ENCODE data around the gene RNASEH2A.

The RNASEH2A gene

GRCh38 chr19:12773571-12773970 lies 32.8 kb upstream of the RNASEH2A start:
- no peaks in the 10 kb centered on the region for H3K36me3 ChIP-seq
- no peak overlapping the region for H3K4me3 ChIP-seq (ENCODE audit: low read depth in 1 of 2, low read length in 1 of 2)
- H3K4me1 ChIP-seq (ENCODE audit: control insufficient read depth in 1 of 2, insufficient read depth in 1 of 2, low read depth in 1 of 2, low read length in 1 of 2) = peaks cover 33 to 38% of the 10 kb centered on the region in 2 experiments

GRCh38 chr19:12774588-12775555 lies 31.5 kb upstream of the RNASEH2A start, which contains the start of gene HOOK2:
Gene HOOK2 (minus strand): TSS chr19:12775552. CDS start chr19:12775449, 103 bp downstream.
- TF ChIP-seq CTCF (IDR thresholded peaks at IDR 0.05) = no peak
- H3K27ac ChIP-seq = peak within 1 kb of the TSS; percentile 79

More at GRCh38 chr19:12773571-12773970, 32.8 kb upstream of the RNASEH2A start:
- no peak overlapping the region for H3K27ac ChIP-seq
- no peaks in the 10 kb centered on the region for H3K27me3 ChIP-seq
- no peaks in the 10 kb centered on the region for H3K9me3 ChIP-seq
- TF ChIP-seq CTCF (IDR thresholded peaks at IDR 0.05) = no peak

GRCh38 chr19:12777217-12778016 lies 29.0 kb upstream of the RNASEH2A start:
- H3K4me3 ChIP-seq (ENCODE audit: low read depth in 1 of 2, low read length in 1 of 2) = peak overlapping the region; percentile 69 to 98
- no peaks in the 10 kb centered on the region for H3K27me3 ChIP-seq
- H3K9me3 ChIP-seq = no peaks in the 10 kb centered on the region
- H3K27ac ChIP-seq = peak overlapping the region; percentile 95
- peaks cover 62 to 64% of the 10 kb centered on the region in 2 experiments for H3K4me1 ChIP-seq (ENCODE audit: control insufficient read depth in 1 of 2, insufficient read depth in 1 of 2, low read depth in 1 of 2, low read length in 1 of 2)
- no peaks in the 10 kb centered on the region for H3K36me3 ChIP-seq
- peak; percentile 98 for TF ChIP-seq CTCF (IDR thresholded peaks at IDR 0.05)

More at GRCh38 chr19:12774588-12775555, 31.5 kb upstream of the RNASEH2A start, which contains the start of gene HOOK2:
- H3K9me3 ChIP-seq = no peaks in the 10 kb centered on the region
- H3K4me3 ChIP-seq (ENCODE audit: low read depth in 1 of 2, low read length in 1 of 2) = peak within 1 kb of the TSS; percentile 80 to 86
- H3K4me1 ChIP-seq (ENCODE audit: control insufficient read depth in 1 of 2, insufficient read depth in 1 of 2, low read depth in 1 of 2, low read length in 1 of 2) = peaks cover 46 to 49% of the 10 kb centered on the region in 2 experiments
- H3K36me3 ChIP-seq = no peaks in the 10 kb centered on the region
- H3K27me3 ChIP-seq = no peaks in the 10 kb centered on the region

GRCh38 chr19:12778017-12778904 lies 28.1 kb upstream of the RNASEH2A start:
- peaks cover 71% of the 10 kb centered on the region in 2 experiments for H3K4me1 ChIP-seq (ENCODE audit: control insufficient read depth in 1 of 2, insufficient read depth in 1 of 2, low read depth in 1 of 2, low read length in 1 of 2)
- peak overlapping the region; percentile 95 for H3K27ac ChIP-seq
- peak overlapping the region; percentile 69 to 98 for H3K4me3 ChIP-seq (ENCODE audit: low read depth in 1 of 2, low read length in 1 of 2)
- H3K9me3 ChIP-seq = no peaks in the 10 kb centered on the region
- H3K27me3 ChIP-seq = no peaks in the 10 kb centered on the region
- no peak for TF ChIP-seq CTCF (IDR thresholded peaks at IDR 0.05)
- no peaks in the 10 kb centered on the region for H3K36me3 ChIP-seq

DNA sequence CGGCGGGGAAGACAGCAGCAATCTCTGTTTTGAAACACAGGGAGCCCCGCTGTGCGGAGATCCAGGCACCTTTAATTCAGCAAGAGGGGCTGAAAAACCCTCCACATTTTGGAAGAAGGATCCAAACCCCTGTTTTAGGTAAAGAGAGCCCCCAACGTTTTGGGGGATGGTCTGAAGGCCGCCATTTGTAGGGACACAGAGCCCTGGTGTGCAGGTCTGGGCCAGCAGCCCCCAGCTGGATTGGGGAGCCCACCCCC lies 27.6 kb upstream of the RNASEH2A start:
- no peak for TF ChIP-seq CTCF (IDR thresholded peaks at IDR 0.05)
- Histone ChIP-seq H3K4me3 (ENCODE audit: low read depth in 1 of 2, low read length in 1 of 2) (peak overlapping the region; percentile 69 to 98), H3K27ac (peak overlapping the region; percentile 95)

More for the DNA sequence above, 27.6 kb upstream of the RNASEH2A start:
- no peaks in the 10 kb centered on the region for H3K36me3 ChIP-seq
- peaks cover 77% of the 10 kb centered on the region in 2 experiments for H3K4me1 ChIP-seq (ENCODE audit: control insufficient read depth in 1 of 2, insufficient read depth in 1 of 2, low read depth in 1 of 2, low read length in 1 of 2)
- no peaks in the 10 kb centered on the region for H3K27me3 ChIP-seq
- H3K9me3 ChIP-seq = no peaks in the 10 kb centered on the region

Measured in neutrophil (primary cell).